A673 (cell line): Measurements from ENCODE around the gene DCLK2.

ENCODE experiments used
- EZH2 ChIP-seq: fragments of 200-600 bp; sonication (generic); IDR thresholded peaks from 2 replicates; pipeline ENCODE4 v1.6.1; 2017; ENCODE audit warnings: borderline replicate concordance, low read depth, mild to moderate bottlenecking, mixed read lengths, antibody characterized with exemption, low read length; ENCODE audit not compliant: poor library complexity, severe bottlenecking
- TF ChIP-seq, protein P1 (sequence below): fragments of 300-800, 200-600 bp; sonication (generic); conservative IDR thresholded peaks from 2 replicates; pipeline ENCODE4 v1.5.1; 2017; ENCODE audit warnings: low read depth, mild to moderate bottlenecking, antibody characterized with exemption, low read length, moderate library complexity, mixed read lengths

DNA sequence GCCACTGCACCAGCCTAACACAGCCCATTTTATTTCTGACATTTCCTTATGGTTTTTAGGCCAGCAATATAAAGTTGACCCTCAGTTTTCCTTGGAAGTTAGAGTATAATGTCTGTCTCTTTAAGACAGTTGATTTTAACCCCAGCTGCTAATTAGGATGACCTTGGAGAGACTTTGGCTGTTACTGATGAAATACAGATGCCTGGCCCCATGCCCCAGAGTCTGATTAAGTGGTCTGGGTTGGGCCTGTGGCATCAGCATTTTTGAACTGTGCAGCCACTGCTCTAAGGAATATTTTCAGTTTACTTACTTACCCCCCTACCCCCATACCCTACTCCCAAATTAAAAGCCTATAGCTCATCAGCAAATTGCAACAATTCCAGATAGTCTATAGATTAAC is 85.8 kb downstream of the DCLK2 start:
- TF ChIP-seq, protein P1, sequence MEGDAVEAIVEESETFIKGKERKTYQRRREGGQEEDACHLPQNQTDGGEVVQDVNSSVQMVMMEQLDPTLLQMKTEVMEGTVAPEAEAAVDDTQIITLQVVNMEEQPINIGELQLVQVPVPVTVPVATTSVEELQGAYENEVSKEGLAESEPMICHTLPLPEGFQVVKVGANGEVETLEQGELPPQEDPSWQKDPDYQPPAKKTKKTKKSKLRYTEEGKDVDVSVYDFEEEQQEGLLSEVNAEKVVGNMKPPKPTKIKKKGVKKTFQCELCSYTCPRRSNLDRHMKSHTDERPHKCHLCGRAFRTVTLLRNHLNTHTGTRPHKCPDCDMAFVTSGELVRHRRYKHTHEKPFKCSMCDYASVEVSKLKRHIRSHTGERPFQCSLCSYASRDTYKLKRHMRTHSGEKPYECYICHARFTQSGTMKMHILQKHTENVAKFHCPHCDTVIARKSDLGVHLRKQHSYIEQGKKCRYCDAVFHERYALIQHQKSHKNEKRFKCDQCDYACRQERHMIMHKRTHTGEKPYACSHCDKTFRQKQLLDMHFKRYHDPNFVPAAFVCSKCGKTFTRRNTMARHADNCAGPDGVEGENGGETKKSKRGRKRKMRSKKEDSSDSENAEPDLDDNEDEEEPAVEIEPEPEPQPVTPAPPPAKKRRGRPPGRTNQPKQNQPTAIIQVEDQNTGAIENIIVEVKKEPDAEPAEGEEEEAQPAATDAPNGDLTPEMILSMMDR: no peak
- TF ChIP-seq EZH2: no peak
